HG03097 (cell line): ENCODE data around the gene KCNH3.
"Not testable (repeated sequence)": the region's sequence is repeated elsewhere in the genome, so short reads cannot be mapped to it uniquely, and the experiment has no call there.

Source experiments
- ATAC-seq: cut with Tn5 transposase; IDR thresholded peaks from one replicate; pipeline ENCODE4 v1.9.1; 2021; ENCODE audit not compliant: unreplicated experiment, low FRiP score

Gene KCNH3

DNA sequence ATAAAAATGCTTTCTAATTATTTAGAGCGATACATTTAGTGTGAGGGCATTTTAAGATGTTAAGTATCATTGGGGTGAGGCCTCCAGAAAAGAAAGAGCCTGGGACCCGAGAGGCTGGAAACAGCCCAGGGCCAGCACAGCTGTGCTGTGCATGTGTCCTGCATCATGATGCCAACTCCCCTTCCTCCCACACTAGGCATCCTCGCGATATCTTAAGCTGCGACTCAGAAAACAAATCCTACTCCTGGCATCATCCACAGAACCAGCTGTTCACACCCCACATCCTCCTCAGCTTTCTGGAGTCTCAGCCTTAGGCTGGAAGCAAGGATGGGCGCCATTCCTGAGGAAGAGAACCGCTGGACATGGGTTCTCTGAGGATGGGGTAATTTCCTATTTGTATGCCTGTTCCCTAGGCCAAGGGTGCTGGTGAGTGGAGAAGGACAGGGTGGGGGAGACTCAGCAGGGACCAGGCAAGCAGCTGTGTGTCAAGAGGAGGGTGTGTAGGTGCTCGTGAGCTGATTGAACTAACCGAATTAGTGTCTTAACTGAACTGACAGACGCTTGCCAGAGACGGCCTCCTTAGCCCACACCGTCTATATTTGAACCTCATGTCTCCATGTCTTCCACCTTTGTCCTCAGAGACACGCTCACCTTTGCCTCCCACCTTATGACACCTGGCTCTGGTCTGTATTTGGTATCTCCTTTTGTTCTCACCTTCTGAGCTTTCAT, 44.7 kb downstream of the KCNH3 start:
- no peak for ATAC-seq

GRCh38 chr12:49584591-49584990, 45.8 kb downstream of the KCNH3 start:
- no peak for ATAC-seq

DNA sequence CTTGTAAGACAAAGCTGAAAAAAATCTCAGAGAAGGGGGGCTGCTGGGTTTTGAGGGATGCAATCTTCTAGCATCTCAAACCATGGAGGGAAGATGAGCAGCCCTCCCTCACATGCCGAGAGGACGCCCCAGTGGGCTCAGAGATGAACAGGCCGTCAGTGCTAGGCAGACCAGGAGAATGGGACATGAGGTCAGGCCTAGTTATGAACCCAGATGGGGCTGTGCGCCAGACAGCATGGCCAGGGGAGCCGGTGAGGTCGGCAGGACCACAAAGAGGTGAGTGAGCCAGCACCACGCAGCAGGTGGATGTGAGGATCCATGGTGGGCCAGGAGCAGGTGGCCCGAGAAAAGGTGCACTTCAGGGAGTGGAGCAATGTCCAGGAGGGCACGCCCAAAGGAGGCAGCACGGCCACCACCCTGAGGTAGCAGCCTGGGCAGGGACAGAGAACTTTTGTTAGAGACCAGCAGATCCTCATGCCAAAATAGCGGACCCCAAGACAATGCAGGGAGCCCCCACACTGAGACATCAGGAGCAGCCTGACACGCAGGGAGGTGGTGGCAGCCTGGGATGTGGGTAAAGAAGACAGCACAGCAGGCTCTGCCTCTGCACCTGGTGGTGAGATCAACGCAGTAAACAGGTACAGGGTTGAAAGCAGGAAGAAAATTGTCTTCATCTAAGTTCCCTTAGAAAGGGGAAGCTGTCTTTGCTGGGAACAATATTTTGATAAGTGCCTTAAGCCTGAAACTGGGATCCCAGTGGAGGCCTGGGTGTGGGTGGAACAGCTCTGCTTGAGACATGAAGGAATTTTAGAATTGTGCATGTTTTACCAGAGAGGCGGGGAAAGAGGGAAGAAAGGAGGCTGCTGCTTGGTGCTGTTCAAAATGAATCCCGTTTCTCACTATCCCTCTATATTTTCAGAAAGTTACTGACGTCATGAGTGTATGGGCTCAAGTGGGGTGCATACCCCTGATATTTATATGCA, 46.9 kb downstream of the KCNH3 start:
- ATAC-seq, result no peak

GRCh38 chr12:49587174-49587908, 48.5 kb downstream of the KCNH3 start:
- ATAC-seq, result no peak

- no peak for ATAC-seq
Measured at GRCh38 chr12:49588281-49588680, 49.5 kb downstream of the KCNH3 start.

- ATAC-seq, result no peak
Measured at GRCh38 chr12:49588721-49589516, 50.1 kb downstream of the KCNH3 start.

- ATAC-seq, result no peak
Measured at GRCh38 chr12:49598527-49598926, 59.7 kb downstream of the KCNH3 start.

- no peak for ATAC-seq
Measured at GRCh38 chr12:49599961-49600360, 61.1 kb downstream of the KCNH3 start.

GRCh38 chr12:49603721-49604120, 64.9 kb downstream of the KCNH3 start:
- ATAC-seq, result no peak

- ATAC-seq, result no peak
Measured at GRCh38 chr12:49604856-49605255, 66.0 kb downstream of the KCNH3 start.

- ATAC-seq, result not testable (repeated sequence)
Measured at GRCh38 chr12:49605539-49605938, 66.7 kb downstream of the KCNH3 start, which contains the start of gene FAM186B. Gene FAM186B, minus strand, starts transcription at chr12:49605639. Its CDS starts 162 bp downstream, at chr12:49605477.
